Activated naive CD8-positive, alpha-beta T cell (primary cell): ENCODE measurements around the gene DCLK2.
"Not testable (repeated sequence)": the region's sequence is repeated elsewhere in the genome, so short reads cannot be mapped to it uniquely, and the experiment has no call there.

Experiments used
- H3K27ac Mint-ChIP-seq: one replicate; pipeline ENCODE4 v1.8.0; 2021; ENCODE audit warnings: mixed read lengths
- H3K27me3 Mint-ChIP-seq: one replicate; pipeline ENCODE4 v1.8.0; 2021; ENCODE audit warnings: mixed read lengths
- H3K36me3 Mint-ChIP-seq: one replicate; pipeline ENCODE4 v1.8.0; 2021; ENCODE audit warnings: mixed read lengths
- H3K4me1 Mint-ChIP-seq: one replicate; pipeline ENCODE4 v1.8.0; 2021; ENCODE audit warnings: low read depth, mixed read lengths
- H3K4me3 Mint-ChIP-seq: one replicate; pipeline ENCODE4 v1.8.0; 2021; ENCODE audit warnings: mild to moderate bottlenecking, mixed read lengths
- H3K9me3 Mint-ChIP-seq: one replicate; pipeline ENCODE4 v1.8.0; 2021; ENCODE audit warnings: low read depth, mixed read lengths

DCLK2 gene

GRCh38 chr4:150141756-150142155 lies 63.5 kb downstream of the DCLK2 start:
- Mint-ChIP-seq H3K27ac (no peak overlapping the region), H3K36me3 (no peaks in the 10 kb centered on the region), H3K9me3 (no peaks in the 10 kb centered on the region), H3K27me3 (no peaks in the 10 kb centered on the region), H3K4me1 (no peaks in the 10 kb centered on the region), H3K4me3 (no peak overlapping the region)

DNA sequence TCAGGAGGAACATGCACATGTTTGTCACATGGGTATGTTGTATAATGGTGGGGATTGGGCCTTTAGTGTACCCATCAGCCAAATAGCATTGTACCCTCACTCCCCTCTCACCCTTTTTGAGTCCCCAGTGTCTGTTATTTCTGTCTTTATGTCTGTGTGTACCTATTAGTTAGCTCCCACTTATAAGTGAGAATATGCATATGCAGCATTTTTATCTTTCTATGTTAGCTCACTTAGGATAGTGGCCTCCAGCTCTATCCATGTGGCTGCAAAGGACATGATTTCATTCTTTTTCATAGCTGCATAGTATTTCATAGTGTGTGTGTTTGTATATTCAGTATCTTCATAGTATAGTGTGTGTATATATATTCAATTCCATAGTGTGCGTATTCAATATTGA lies 64.6 kb downstream of the DCLK2 start:
- no peak overlapping the region for H3K4me3 Mint-ChIP-seq
- H3K36me3 Mint-ChIP-seq: no peaks in the 10 kb centered on the region
- H3K27ac Mint-ChIP-seq: no peak overlapping the region
- no peaks in the 10 kb centered on the region for H3K27me3 Mint-ChIP-seq
- H3K9me3 Mint-ChIP-seq: no peaks in the 10 kb centered on the region
- H3K4me1 Mint-ChIP-seq: no peaks in the 10 kb centered on the region

DNA sequence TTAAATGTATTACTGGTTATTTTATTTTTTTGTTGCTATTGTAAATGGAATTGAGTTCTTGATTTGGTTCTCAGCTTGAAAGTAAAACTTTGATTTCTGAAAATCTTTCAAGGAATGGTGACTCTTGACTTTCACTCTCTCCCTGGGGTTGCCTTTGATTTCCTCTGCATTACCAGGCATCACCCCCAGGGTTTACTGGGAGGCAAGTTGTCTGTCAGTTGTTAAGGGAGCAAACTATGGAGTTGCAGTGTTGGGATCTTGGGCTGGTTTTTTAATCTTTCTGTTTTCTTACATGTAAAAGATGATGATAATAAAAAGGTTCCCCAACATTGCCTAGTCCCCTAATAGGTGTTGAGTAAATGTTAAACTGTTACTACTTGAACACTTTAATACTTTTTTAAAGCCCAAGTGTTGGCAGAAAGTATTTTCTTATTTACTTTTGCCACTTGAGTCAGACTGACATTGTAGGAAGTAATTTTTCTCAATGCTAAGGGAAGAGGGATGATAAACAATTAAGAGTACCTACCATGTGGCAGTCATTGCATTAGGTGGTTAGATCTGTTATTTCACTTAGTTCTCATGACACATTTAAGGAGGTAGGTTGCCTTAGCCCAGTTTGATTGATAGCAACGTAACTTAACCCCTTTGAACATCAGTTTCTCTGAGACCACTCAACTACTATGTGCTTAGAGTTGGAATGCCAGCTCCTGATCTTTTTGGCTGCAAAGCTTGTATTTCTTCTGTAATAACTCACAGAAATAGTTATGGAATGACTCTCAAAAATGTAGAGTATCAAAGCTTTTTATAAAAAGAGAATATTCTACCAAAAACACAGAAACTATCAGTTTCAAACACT lies 67.1 kb downstream of the DCLK2 start:
- H3K4me3 Mint-ChIP-seq: no peak overlapping the region
- H3K9me3 Mint-ChIP-seq: no peaks in the 10 kb centered on the region
- H3K27ac Mint-ChIP-seq: no peak overlapping the region
- H3K27me3 Mint-ChIP-seq: no peaks in the 10 kb centered on the region
- no peaks in the 10 kb centered on the region for H3K36me3 Mint-ChIP-seq
- H3K4me1 Mint-ChIP-seq: no peaks in the 10 kb centered on the region

- no peaks in the 10 kb centered on the region for H3K4me1 Mint-ChIP-seq
- no peaks in the 10 kb centered on the region for H3K36me3 Mint-ChIP-seq
- no peaks in the 10 kb centered on the region for H3K27me3 Mint-ChIP-seq
- no peaks in the 10 kb centered on the region for H3K9me3 Mint-ChIP-seq
- H3K4me3 Mint-ChIP-seq: no peak overlapping the region
- H3K27ac Mint-ChIP-seq: no peak overlapping the region
Measured at GRCh38 chr4:150145946-150146340, 67.7 kb downstream of the DCLK2 start.

- H3K4me3 Mint-ChIP-seq: no peak overlapping the region
- no peak overlapping the region for H3K27ac Mint-ChIP-seq
- H3K27me3 Mint-ChIP-seq: no peaks in the 10 kb centered on the region
Measured at GRCh38 chr4:150149381-150149780, 71.1 kb downstream of the DCLK2 start.

GRCh38 chr4:150150629-150151062 lies 72.4 kb downstream of the DCLK2 start:
- no peaks in the 10 kb centered on the region for H3K9me3 Mint-ChIP-seq
- H3K36me3 Mint-ChIP-seq: no peaks in the 10 kb centered on the region
- no peak overlapping the region for H3K4me3 Mint-ChIP-seq
- no peaks in the 10 kb centered on the region for H3K27me3 Mint-ChIP-seq
- H3K4me1 Mint-ChIP-seq: no peaks in the 10 kb centered on the region
- H3K27ac Mint-ChIP-seq: no peak overlapping the region

More at GRCh38 chr4:150149381-150149780, 71.1 kb downstream of the DCLK2 start:
- Mint-ChIP-seq H3K4me1 (no peaks in the 10 kb centered on the region), H3K9me3 (no peaks in the 10 kb centered on the region), H3K36me3 (no peaks in the 10 kb centered on the region)

GRCh38 chr4:150152766-150153165 lies 74.5 kb downstream of the DCLK2 start:
- no peak overlapping the region for H3K4me3 Mint-ChIP-seq
- H3K27me3 Mint-ChIP-seq: no peaks in the 10 kb centered on the region
- H3K9me3 Mint-ChIP-seq: no peaks in the 10 kb centered on the region
- H3K36me3 Mint-ChIP-seq: no peaks in the 10 kb centered on the region
- no peak overlapping the region for H3K27ac Mint-ChIP-seq
- no peaks in the 10 kb centered on the region for H3K4me1 Mint-ChIP-seq

DNA sequence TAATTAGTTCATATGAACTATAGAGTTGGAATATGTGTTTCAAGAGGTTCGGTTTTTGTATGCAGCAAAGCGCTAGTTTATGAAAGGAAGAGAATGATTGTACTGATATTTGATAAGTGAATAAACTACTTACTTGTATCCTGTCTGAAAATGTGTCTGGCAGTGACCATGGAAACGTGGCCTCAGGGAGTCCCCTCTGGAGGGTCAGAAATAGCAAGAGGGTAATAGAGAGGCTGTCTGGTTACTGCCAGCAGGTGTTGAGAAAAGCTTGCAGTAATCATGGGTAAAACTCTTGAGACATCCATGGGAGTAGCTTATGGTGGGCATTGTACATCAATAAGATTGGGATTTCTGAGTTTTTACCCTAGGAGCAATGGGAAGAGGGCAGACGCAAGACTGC lies 77.1 kb downstream of the DCLK2 start:
- Mint-ChIP-seq H3K9me3 (no peaks in the 10 kb centered on the region), H3K4me3 (no peak overlapping the region), H3K36me3 (no peaks in the 10 kb centered on the region), H3K4me1 (no peaks in the 10 kb centered on the region), H3K27me3 (no peaks in the 10 kb centered on the region), H3K27ac (no peak overlapping the region)

DNA sequence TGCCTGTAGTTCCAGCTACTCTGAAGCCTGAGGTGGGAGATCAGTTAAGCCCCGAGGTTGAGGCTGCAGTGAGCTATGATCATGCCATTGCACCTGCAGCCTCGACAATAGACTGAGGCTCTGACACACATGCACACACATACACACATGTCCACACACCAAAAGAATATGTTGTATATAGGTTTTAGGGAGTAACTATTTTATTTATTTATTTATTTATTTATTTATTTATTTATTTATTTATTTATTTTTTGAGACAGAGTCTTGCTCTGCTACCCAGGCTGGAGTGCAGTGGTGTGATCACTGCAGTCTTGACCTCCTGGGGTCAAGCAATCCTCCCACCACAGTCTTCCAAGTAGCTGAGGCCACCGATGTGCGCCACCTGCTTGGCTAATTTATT lies 78.3 kb downstream of the DCLK2 start:
- no peaks in the 10 kb centered on the region for H3K9me3 Mint-ChIP-seq
- H3K4me3 Mint-ChIP-seq: no peak overlapping the region
- H3K27me3 Mint-ChIP-seq: no peaks in the 10 kb centered on the region
- no peaks in the 10 kb centered on the region for H3K36me3 Mint-ChIP-seq
- H3K4me1 Mint-ChIP-seq: no peaks in the 10 kb centered on the region
- no peak overlapping the region for H3K27ac Mint-ChIP-seq

DNA sequence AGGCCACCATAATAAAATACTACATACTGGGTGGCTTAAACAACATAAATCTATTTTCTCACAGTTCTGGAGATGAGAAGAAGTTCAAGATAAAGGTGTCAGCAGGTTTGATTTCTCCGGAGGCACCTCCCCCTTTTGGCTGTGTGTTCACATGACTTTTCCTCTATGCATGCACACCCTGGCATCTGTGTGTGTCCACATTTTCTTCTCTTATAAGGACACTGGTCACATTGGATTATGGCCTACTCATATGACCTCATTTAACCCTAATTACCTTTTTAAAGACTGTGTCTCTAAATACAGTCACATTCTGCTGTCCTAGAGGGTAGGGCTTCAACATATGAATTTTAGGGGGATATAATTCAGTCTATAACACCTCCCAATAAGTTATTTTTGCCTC lies 79.8 kb downstream of the DCLK2 start:
- Mint-ChIP-seq H3K9me3 (no peaks in the 10 kb centered on the region), H3K4me1 (no peaks in the 10 kb centered on the region), H3K27ac (no peak overlapping the region), H3K36me3 (no peaks in the 10 kb centered on the region), H3K27me3 (no peaks in the 10 kb centered on the region), H3K4me3 (no peak overlapping the region)

- Mint-ChIP-seq H3K4me3 (no peak overlapping the region), H3K36me3 (no peaks in the 10 kb centered on the region), H3K4me1 (no peaks in the 10 kb centered on the region), H3K27me3 (no peaks in the 10 kb centered on the region), H3K9me3 (no peaks in the 10 kb centered on the region), H3K27ac (no peak overlapping the region)
Measured at GRCh38 chr4:150160473-150160872, 82.2 kb downstream of the DCLK2 start.

DNA sequence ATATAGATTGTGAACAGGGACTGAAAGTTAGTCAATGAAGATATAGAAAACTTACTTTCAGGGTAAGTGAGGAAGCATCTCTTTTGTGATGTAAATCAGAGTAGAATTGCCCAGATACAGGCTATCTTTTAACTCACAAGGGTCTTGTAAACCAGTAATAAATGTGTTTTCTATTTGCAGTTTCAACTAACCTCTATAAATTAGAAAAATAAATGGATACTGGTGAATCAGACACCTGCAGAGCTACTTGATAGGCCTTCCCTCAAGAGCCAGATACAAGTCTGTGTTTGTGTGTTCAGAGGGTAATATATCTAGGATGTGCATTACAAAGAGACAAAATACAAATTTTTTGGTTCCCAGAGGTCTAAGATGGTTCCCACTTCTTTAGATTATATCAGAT lies 82.9 kb downstream of the DCLK2 start:
- Mint-ChIP-seq H3K36me3 (no peaks in the 10 kb centered on the region), H3K9me3 (no peaks in the 10 kb centered on the region), H3K27ac (no peak overlapping the region), H3K4me3 (no peak overlapping the region), H3K4me1 (no peaks in the 10 kb centered on the region), H3K27me3 (no peaks in the 10 kb centered on the region)

DNA sequence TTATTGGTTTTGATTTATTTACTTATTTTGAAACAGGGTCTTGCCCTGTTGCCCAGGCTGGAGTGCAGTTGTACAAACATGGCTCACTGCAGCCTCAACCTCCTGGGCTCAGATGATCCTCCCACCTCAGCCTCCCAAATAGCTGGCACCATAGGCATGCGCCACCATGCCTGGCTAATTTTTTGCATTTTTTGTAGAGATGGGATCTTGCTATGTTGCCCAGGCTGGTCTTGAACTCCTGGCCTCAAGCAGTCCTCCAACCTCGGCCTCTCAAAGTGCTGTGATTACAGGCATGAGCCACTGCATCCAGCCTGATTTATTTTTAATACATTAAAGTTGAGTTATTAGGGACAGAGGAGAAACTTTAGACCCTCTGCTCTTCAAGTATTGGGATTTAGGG lies 83.8 kb downstream of the DCLK2 start:
- not testable (repeated sequence) for H3K36me3 Mint-ChIP-seq, H3K27me3 Mint-ChIP-seq, H3K4me1 Mint-ChIP-seq, H3K4me3 Mint-ChIP-seq, H3K27ac Mint-ChIP-seq, H3K9me3 Mint-ChIP-seq

DNA sequence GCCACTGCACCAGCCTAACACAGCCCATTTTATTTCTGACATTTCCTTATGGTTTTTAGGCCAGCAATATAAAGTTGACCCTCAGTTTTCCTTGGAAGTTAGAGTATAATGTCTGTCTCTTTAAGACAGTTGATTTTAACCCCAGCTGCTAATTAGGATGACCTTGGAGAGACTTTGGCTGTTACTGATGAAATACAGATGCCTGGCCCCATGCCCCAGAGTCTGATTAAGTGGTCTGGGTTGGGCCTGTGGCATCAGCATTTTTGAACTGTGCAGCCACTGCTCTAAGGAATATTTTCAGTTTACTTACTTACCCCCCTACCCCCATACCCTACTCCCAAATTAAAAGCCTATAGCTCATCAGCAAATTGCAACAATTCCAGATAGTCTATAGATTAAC lies 85.8 kb downstream of the DCLK2 start:
- Mint-ChIP-seq H3K4me3 (no peak overlapping the region), H3K4me1 (no peaks in the 10 kb centered on the region), H3K27ac (no peak overlapping the region), H3K36me3 (no peaks in the 10 kb centered on the region), H3K9me3 (no peaks in the 10 kb centered on the region), H3K27me3 (no peaks in the 10 kb centered on the region)

GRCh38 chr4:150164956-150165629 lies 86.8 kb downstream of the DCLK2 start:
- Mint-ChIP-seq H3K27me3 (no peaks in the 10 kb centered on the region), H3K36me3 (no peaks in the 10 kb centered on the region), H3K4me3 (no peak overlapping the region), H3K4me1 (no peaks in the 10 kb centered on the region), H3K27ac (no peak overlapping the region), H3K9me3 (no peaks in the 10 kb centered on the region)

- Mint-ChIP-seq H3K27ac (no peak overlapping the region), H3K27me3 (no peaks in the 10 kb centered on the region), H3K4me1 (no peaks in the 10 kb centered on the region), H3K9me3 (no peaks in the 10 kb centered on the region), H3K4me3 (no peak overlapping the region), H3K36me3 (no peaks in the 10 kb centered on the region)
Measured at GRCh38 chr4:150167054-150167453, 88.8 kb downstream of the DCLK2 start.
